Calu3 (cell line): ENCODE measurements around the gene SLC22A23. TPM values are rescaled to one million over a fixed set of nuclear protein-coding genes. Genes with fewer than 3 reads are reported as not detected.

Experiments
- BruUV-seq: library from RNA; stranded (reverse); fragments of 400-500 nt; replicated peaks from 2 replicates; lab custom pipeline; 2021; lab: Mats Ljungman, UMichigan
- CTCF ChIA-PET: fragments of 300-600 bp; sonication (Branson Sonifier 250); formaldehyde crosslinking; loops from one replicate; lab custom pipeline; 2022; ENCODE audit warnings: antibody characterized with exemption; lab: Charles Lee
- DNase-seq: peaks from one replicate; pipeline ENCODE4 v3.0.0; 2022
- H3K27ac Mint-ChIP-seq: one replicate; pipeline ENCODE4 v1.8.0; 2022; ENCODE audit warnings: mixed read lengths; ENCODE audit not compliant: unreplicated experiment
- H3K27me3 Mint-ChIP-seq: one replicate; pipeline ENCODE4 v1.8.0; 2022; ENCODE audit warnings: mixed read lengths; ENCODE audit not compliant: unreplicated experiment
- H3K36me3 Mint-ChIP-seq: one replicate; pipeline ENCODE4 v1.8.0; 2022; ENCODE audit warnings: mild to moderate bottlenecking, moderate library complexity, mixed read lengths; ENCODE audit not compliant: insufficient read depth, unreplicated experiment
- H3K4me1 Mint-ChIP-seq: one replicate; pipeline ENCODE4 v1.8.0; 2022; ENCODE audit warnings: mild to moderate bottlenecking, low read depth, mixed read lengths; ENCODE audit not compliant: unreplicated experiment
- H3K4me3 Mint-ChIP-seq: one replicate; pipeline ENCODE4 v1.8.0; 2022; ENCODE audit warnings: mild to moderate bottlenecking, low read depth, moderate library complexity, mixed read lengths; ENCODE audit not compliant: unreplicated experiment
- H3K9me3 Mint-ChIP-seq: one replicate; pipeline ENCODE4 v1.8.0; 2022; ENCODE audit warnings: low read depth, mixed read lengths; ENCODE audit not compliant: unreplicated experiment
- intact Hi-C: fragments of 100-400 bp; cut with micrococcal nuclease; formaldehyde crosslinking; loops from one replicate; pipeline ENCODE4 v1.10.0; 2022; ENCODE audit not compliant: unreplicated experiment
- total RNA-seq: library from RNA; stranded (reverse); gene quantifications from 2 replicates; pipeline ENCODE4 v1.2.3, GENCODE V29; 2022
- TF ChIP-seq, protein P1 (sequence below): fragments of 200-600 bp; IDR thresholded peaks from one replicate; pipeline ENCODE4 v1.8.0; 2022; ENCODE audit warnings: antibody characterized with exemption; ENCODE audit not compliant: unreplicated experiment

The SLC22A23 gene
- total RNA-seq, 1 experiment from 2014 or later, result 3.9 TPM

GRCh38 chr6:3316818-3317217 is 140.0 kb downstream of the SLC22A23 start:
- no TSS peak for BruUV-seq
- H3K27ac Mint-ChIP-seq, result no peak overlapping the region
- DNase-seq, result no peak
- CTCF ChIA-PET, result no interaction called here
- H3K27me3 Mint-ChIP-seq, result peaks cover 39% of the 10 kb centered on the region
- TF ChIP-seq, protein P1, sequence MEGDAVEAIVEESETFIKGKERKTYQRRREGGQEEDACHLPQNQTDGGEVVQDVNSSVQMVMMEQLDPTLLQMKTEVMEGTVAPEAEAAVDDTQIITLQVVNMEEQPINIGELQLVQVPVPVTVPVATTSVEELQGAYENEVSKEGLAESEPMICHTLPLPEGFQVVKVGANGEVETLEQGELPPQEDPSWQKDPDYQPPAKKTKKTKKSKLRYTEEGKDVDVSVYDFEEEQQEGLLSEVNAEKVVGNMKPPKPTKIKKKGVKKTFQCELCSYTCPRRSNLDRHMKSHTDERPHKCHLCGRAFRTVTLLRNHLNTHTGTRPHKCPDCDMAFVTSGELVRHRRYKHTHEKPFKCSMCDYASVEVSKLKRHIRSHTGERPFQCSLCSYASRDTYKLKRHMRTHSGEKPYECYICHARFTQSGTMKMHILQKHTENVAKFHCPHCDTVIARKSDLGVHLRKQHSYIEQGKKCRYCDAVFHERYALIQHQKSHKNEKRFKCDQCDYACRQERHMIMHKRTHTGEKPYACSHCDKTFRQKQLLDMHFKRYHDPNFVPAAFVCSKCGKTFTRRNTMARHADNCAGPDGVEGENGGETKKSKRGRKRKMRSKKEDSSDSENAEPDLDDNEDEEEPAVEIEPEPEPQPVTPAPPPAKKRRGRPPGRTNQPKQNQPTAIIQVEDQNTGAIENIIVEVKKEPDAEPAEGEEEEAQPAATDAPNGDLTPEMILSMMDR, result no peak
- H3K36me3 Mint-ChIP-seq, result no peaks in the 10 kb centered on the region
- intact Hi-C loops, result no loop called here
- no peaks in the 10 kb centered on the region for H3K9me3 Mint-ChIP-seq
- H3K4me1 Mint-ChIP-seq, result no peaks in the 10 kb centered on the region
- H3K4me3 Mint-ChIP-seq, result no peak overlapping the region

DNA sequence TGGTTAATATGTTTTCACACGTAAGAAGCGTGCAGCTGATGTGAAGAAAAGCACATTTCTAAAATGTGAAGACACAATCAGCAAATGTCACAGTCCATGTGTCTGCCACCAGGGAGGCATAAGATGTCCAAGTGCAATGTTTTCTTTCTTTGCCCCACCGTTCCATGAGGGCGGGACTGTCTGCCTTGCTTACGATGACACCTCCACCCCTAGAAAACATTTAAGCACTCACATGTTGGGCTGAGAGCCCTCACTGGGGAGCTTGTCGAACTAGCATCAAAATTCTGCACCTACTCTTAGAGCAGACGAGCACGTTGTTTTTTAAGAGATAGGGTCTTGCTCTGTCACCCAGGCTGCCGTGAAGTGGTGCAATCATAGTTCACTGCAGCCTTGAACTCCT is 140.5 kb downstream of the SLC22A23 start:
- H3K9me3 Mint-ChIP-seq, result no peaks in the 10 kb centered on the region
- CTCF ChIA-PET, result no interaction called here
- H3K4me1 Mint-ChIP-seq, result no peaks in the 10 kb centered on the region
- H3K4me3 Mint-ChIP-seq, result no peak overlapping the region
- intact Hi-C loops, result no loop called here
- H3K27ac Mint-ChIP-seq, result no peak overlapping the region
- H3K36me3 Mint-ChIP-seq, result no peaks in the 10 kb centered on the region
- no peak for DNase-seq
- H3K27me3 Mint-ChIP-seq, result peaks cover 42% of the 10 kb centered on the region
- BruUV-seq, result no TSS peak
- TF ChIP-seq, protein P1, result no peak

DNA sequence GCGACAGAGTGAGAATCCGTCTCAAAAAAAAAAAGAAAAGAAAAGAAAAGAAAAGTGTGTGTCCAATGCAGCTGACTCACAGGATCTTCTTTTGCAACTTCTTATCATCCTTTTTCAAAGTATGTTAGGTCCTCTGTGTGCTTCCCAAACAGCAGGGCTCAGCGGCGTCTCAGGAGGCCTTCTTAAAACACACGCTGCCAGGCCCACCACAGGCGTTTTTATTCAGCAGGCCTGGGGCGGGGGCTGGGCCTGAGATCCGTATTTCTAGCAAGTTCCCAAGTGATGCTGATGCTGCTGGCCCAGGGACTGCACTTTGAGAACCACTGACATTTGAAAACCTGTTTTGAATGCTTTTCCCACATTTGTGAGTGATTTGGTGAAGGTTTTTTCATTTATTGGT is 141.0 kb downstream of the SLC22A23 start:
- no peak for DNase-seq
- H3K36me3 Mint-ChIP-seq, result no peaks in the 10 kb centered on the region
- no peaks in the 10 kb centered on the region for H3K9me3 Mint-ChIP-seq
- no peaks in the 10 kb centered on the region for H3K4me1 Mint-ChIP-seq
- H3K27ac Mint-ChIP-seq, result no peak overlapping the region
- TF ChIP-seq, protein P1, result no peak
- BruUV-seq, result no TSS peak
- peaks cover 47% of the 10 kb centered on the region for H3K27me3 Mint-ChIP-seq
- CTCF ChIA-PET, result no interaction called here
- intact Hi-C loops, result no loop called here
- no peak overlapping the region for H3K4me3 Mint-ChIP-seq

GRCh38 chr6:3314621-3315467 is 142.0 kb downstream of the SLC22A23 start:
- intact Hi-C loops, result no loop called here
- H3K27ac Mint-ChIP-seq, result no peak overlapping the region
- H3K4me1 Mint-ChIP-seq, result no peaks in the 10 kb centered on the region
- CTCF ChIA-PET, result no interaction called here
- H3K27me3 Mint-ChIP-seq, result peaks cover 54% of the 10 kb centered on the region
- TF ChIP-seq, protein P1, result no peak
- no TSS peak for BruUV-seq
- no peak for DNase-seq
- H3K9me3 Mint-ChIP-seq, result no peaks in the 10 kb centered on the region
- no peak overlapping the region for H3K4me3 Mint-ChIP-seq
- no peaks in the 10 kb centered on the region for H3K36me3 Mint-ChIP-seq
